GM19193 (cell line): ENCODE measurements around the gene MGAT4A.
A peak's percentile ranks its signal among the peaks of the same experiment; 100 is the strongest.

Experiments
- POLR2A ChIP-seq: IDR thresholded peaks from 4 replicates; pipeline ENCODE4 v1.6.1; 2011; ENCODE audit not compliant: insufficient read depth, insufficient read length; ENCODE audit errors: extremely low read depth

Gene MGAT4A

DNA sequence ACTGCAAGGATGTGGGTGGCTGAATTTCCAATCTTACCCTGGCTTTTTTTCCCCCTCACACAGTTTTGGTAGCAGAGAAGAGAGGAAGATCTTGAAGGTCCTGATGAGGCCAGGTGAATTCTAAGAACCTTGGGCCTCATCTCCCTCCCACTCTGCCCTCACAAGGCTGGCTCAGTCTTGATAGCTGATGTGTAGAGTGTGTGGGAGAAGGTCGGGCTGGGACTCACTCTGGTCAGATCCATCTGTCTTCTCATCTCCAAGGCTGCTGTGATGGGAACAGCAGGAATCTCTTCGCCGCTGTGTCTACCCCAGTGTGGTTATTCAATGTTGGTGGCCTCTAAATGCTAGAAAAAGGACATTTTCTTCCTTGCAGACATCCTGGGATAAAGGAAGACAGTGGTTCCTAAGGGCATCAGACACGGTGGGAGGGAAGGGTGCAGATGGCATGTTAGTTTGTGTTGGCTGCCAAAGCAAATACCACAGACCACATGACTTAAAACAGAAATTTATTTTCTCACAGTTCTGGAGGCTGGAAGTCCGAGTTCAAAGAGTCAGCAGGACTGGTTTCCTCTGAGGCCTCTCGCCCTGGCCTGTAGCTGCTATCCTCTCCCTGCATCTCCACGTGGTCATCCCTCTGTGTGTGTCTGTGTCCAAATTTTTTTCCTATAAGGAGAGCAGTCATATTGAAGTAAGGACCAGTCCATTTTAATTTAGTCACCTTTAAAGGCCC, 37.6 kb upstream of the MGAT4A start:
- TF ChIP-seq POLR2A, result no peak

DNA sequence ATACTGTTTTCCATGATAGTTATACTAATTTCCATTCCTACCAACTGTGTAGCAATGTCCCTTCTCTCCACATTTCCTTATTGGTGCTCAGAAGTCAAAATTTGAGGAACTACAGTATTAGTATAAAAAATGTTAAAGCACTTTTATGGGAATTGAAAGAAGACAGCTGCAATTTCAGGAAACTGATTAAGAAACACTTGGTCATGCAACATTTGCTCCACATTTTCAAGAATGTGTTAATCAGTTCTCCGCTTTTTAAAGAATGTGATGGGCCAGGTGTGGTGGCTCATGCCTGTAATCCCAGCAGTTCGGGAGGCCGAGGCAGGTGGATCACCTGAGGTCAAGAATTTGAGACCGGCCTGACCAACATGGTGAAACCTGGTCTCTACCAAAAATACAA, 33.6 kb upstream of the MGAT4A start:
- no peak for TF ChIP-seq POLR2A

DNA sequence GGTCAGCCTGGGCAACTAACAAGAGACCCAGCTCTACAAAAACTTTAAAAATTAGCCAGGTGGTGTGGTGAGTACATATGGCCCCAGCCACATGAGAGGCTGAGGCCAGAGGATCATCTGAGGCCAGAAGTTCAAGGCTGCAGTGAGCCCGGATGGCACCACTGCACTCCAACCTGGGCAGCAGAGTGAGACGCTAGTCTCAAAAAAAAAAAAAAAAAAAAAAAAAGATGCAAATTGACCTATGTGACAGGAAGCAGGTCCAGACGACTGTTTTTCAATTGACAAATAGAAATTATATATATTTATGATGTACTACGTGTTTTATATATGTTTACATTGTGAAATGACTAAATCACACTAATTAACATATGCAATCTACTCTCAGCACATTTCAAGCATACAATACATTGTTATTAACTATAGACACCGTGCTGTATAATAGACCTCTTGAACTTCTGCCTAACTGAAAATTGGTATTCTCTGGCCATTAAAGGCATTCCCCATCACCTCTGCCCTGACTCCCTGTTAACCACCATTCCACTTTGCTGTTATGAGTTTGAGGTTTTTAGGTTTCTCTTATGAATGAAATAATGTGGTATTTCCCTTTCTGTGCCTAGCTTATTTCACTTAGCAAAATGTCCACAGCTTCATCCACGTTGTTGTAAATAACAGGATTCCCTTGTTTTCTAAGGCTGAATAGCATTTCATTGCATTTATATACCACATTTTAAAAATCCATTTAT, 32.4 kb upstream of the MGAT4A start:
- TF ChIP-seq POLR2A, result no peak

DNA sequence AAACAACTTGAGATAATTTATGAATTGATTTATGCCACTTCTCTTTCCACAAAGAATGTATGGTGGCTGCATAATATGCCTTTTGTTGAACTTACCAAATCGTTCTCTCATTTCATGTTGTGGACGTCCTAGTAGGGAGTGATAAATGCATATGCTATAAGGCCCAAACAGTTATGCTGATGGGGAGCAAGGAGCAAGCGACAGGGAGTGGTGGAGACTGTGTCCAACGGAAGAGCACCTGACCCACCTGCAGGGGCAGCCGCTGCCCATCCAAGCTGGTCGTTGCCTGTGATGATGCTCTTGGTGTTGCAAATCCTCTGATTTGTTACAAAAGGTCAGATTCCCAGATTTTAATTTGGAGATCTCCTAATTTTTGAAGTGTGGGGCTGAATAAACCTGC, 31.0 kb upstream of the MGAT4A start:
- no peak for TF ChIP-seq POLR2A

DNA sequence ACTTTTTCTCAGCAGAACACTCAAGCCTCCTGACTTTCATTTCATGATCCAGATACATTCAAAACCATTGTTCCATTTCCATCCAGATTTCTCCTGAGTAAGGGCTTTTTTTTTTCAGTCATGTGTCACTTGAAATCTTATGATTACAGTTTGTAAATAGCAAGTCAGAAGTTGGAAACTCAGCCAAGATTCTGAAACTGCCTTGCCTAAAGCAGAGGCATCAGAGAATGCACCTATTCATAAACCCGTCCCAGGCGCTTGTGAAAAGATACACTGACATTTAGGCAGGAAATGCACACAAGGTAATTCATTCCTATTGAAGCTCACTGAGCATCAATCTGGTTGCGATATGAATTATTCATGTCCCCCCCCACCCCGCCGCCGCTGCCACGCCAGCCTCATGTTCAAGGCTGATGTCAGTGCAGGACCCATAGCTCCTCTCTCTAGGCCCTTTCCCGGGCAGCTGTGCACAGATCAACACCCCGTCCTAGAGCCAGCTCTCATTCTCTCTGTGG, 30.4 kb upstream of the MGAT4A start:
- no peak for TF ChIP-seq POLR2A

DNA sequence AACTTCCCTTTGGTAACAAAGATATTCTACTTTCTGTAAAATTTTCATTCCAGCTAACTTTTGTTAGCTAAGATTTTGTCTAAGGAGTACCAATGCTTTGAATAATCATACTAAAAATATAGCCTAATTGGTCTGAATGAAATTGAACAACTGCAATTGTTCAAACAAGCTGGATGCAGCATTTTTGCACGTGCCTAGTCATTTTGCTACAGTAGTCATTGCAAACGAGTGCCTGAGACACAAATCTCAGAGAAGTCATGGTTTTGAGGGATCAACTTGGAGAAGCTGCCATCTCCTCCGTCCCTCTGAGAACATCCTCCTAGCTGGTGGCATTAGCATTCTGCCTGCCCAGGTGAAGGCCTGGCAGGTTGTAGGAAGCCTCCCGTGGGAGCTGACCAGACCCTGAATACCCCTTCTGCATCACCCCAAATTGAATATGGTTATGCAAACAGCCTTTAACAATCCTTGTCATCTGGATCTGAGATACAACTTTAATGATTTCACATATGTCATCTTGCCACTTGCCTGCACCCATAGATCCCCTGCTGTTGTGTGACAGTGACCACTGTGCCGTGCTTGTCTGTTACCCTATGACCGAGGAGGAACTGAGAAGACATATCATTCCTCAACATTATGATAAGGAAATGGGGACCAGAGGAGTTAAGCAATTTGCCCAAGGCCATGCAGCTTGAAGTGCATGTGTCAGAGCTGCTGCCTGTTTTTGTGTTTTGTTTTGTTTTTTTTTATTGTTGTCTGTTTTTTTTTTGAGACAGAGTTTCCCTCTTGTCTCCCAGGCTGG, 29.1 kb upstream of the MGAT4A start:
- no peak for TF ChIP-seq POLR2A

DNA sequence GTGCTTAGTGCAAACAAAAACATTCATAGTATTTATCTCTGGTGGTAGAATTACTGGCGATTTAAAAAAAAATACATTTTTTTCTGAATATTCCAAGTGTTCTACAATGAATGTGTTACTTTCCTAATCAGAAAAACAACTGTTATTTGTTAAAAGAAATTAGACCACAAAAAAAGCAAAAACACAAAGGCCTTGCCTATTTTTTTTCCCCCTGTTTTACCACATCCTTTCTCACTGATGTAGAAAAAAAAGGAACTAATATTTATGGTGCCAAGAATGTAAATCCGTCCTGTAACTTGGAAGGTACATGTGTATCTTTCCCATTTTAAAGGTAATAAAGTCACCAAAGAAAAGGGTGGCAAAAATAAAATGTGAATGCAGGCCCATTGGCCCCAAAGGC, 28.4 kb upstream of the MGAT4A start:
- no peak for TF ChIP-seq POLR2A

DNA sequence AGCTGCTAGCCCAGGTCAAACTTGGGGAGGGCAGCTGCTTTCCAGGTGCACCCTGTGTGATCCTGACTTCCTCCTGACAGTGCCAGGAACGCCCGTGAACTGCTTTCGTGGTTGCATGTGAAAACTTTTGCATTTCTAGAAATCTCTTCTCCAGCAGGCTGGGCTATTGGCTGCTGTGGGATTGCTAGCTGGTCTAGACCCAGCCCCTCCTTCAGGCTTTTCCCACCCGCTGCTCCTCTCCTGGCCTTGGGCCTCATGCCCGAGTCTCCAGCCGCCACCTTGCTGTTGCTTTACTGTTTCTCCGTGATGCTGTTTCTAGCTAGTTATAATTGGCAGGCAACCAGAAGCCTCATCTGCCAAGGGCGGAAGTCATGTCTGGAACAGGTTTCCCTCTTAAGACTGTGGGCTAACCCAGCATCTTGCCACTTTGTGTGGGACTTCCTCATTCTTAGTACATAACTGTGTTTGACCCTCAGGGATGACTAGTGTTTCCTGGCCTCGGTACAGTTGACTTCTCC, 27.0 kb upstream of the MGAT4A start:
- peak; percentile 40 for TF ChIP-seq POLR2A

DNA sequence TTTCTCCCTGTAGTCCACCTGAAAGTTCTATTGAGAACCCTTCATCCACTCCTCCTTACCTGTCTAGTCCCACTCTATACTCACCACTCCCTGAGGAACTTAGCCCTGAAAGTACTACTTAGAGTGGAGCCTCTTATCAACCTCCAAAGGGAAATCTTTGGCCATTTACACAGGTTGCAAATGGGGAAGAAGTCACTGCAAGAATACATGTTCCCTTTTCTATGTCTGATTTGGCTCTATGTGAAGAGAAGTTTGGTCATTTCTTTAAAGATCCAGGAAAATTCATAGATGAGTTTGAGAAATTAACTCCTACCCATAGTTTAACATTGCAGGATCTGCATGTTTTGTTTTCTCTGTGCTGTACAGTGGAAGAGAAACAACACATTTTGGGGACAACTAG, 22.9 kb upstream of the MGAT4A start:
- no peak for TF ChIP-seq POLR2A

DNA sequence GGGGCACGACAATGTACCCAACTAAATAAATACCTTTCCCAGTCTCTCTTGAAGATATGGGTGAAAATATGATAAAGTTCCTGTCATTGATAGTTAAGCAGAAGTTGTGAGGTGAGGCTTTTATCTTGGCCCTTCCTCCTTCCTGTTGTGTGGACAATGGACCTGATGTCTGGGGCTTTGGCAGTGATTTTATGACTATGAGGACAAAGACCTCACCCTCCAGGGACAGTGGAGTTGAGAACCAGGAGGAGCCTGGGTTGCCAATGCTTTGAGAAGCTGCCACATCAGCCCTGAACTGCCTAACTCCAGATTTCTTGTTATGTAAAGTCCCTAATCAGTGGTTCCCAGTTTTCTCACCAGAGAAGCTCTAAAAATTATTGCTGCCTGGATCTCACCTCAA, 20.8 kb upstream of the MGAT4A start:
- TF ChIP-seq POLR2A, result no peak

DNA sequence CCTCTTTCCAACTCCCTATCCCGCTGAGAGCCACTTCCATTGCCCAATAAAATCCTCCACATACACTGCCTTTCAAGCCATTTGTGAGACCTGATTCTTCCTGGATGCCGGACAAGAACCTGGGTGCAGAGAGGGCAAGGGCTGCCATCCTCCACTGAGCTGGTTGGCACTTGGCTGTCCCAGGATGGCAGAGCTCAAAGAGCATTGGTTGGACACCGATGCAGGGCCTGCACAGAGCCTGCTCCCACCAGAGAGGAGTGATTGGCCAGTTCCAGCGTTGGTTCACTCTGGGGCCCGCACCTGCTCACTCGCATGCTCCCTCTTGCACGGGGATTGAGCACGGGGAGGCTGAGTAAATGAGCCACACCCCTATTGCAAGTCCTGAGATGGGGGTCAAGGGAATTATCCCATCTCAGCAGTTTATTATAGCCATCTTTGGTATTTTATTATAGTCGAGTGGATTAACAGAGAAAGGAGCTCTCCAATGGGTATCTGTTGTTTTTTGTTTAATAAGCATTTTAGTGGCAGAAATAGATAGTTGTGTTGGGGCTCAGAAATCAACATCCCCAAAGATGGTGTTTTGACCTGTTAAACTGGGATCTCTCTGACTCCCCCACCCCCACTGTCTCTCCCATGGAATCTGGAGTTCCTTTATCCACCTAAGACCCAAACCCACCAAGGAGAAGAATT, 19.8 kb upstream of the MGAT4A start:
- no peak for TF ChIP-seq POLR2A

DNA sequence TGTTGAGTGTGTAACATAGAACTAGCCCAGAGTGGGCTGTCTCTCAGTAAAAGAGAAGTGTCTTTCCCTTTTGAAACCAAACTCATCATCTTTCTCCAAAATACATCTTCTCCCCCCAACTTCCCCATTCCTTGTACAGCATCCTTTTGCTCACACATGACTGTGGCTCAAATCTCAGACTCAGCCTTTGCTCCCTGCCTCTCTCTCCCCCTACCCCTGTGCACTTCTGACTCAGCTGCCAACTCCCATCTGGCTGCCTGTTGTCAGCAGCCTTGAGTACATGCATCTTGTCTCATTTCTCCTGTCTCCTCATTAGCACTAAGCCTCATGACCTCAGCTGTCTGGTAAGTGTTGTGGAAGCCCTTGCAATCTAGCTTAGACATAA, 18.1 kb upstream of the MGAT4A start:
- TF ChIP-seq POLR2A, result no peak

DNA sequence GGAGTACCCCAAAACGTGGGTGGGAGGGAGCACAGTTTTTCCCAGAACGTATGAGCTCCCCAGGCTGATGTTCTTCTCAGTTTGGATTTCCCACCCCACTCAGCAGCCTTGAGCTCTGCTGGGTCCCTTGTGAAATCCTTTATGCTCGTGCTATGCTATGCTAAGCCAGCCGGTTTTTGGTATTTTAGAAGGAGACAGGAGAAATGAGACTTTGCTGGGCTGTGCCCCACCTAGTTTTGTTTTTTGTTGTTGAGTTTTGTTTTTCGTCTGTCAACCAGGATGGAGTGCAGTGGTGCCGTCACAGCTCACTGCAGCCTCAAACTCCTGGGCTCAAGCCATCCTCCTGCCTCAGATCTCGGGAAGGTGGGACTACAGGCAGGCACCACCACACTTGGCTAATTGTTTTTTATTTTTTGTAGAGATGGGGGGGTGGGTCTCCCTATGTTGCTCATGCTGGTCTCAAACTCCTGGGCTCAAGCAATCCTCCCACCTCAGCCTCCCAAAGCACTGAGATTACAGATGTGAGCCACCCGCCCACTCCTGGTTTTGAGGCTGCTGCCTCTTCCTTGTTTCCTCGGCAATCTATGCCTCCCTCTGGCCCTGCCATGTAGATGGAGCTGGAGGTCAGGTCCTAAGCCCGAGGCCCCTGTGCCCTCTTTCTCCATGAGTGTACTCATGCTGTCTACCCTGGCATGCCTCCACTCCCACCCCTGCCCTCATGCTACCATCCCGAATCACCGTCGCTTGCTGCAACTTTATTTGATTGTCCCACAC, 17.5 kb upstream of the MGAT4A start:
- no peak for TF ChIP-seq POLR2A

DNA sequence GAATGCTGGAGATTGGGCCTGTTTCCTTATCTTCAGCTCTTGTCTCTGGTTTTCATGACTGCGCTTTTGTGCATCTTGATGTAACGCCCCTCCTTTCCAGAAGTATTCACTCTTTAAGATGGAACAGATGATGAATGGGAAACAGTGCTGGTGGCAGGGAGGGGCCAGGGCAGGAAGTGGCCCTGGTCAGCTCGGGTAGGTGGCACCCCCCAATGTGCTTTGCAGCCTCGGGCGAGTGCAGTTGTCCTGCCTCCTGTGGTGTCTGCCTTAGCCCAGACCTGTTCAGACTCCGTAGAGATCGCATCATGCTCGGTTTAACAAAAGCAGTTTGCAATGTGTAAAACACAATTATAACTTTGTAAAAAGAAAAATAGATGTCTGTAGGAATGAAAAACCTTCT, 17.0 kb upstream of the MGAT4A start:
- no peak for TF ChIP-seq POLR2A
